ENCODE data around the gene RHOB.

GRCh38 chr2:20401489-20401835 lies 45.4 kb upstream of the RHOB start:
- TF ChIP-seq CTCF (IDR thresholded peaks at IDR 0.05), result no peak
- no peak for TF ChIP-seq POLR2A (IDR thresholded peaks at IDR 0.05)

Measured in uterus (tissue), 2 donors.